H1 (cell line): ENCODE data around the gene ATP2B3. TPM values are rescaled to one million over a fixed set of nuclear protein-coding genes. Genes with fewer than 3 reads are reported as not detected.

Experiments used
- CTCF ChIA-PET: fragments of 300-600 bp; sonication (Branson Sonifier 250); formaldehyde crosslinking; loops from one replicate; lab custom pipeline; 2021; ENCODE audit not compliant: partially characterized antibody; lab: Charles Lee
- POLR2A ChIA-PET: fragments of 300-600 bp; sonication (Branson Sonifier 250); formaldehyde crosslinking; loops from one replicate; lab custom pipeline; 2021; ENCODE audit warnings: inconsistent platforms; ENCODE audit not compliant: partially characterized antibody; lab: Charles Lee
- DNase-seq, 2 experiments: peaks; one replicate each; pipeline versions ENCODE4 v3.0.0 to v3.0.0-alpha.2; 2010 to 2022; ENCODE audit warnings: low spot score in 2 of 2, low read depth in 1 of 2, mixed read lengths in 1 of 2
- FAIRE-seq: peaks from 2 replicates; lab custom pipeline; 2011; peaks lifted over from hg19 to GRCh38; lab: Jason Lieb, UNC
- H2AFZ ChIP-seq: 2 replicates; pipeline ENCODE4 v1.8.1; 2012; ENCODE audit warnings: low read length, inconsistent platforms
- H2AK5ac ChIP-seq: 2 replicates; pipeline ENCODE4 v1.6.1; 2013; ENCODE audit warnings: low read depth, low read length
- H2BK120ac ChIP-seq: replicated peaks from 2 replicates; pipeline ENCODE3; 2013; ENCODE audit warnings: low read depth, low read length, inconsistent platforms
- H2BK12ac ChIP-seq: 2 replicates; pipeline ENCODE4 v1.6.1; 2013; ENCODE audit warnings: low read depth, low read length
- H2BK15ac ChIP-seq: 2 replicates; pipeline ENCODE4 v1.6.1; 2013; ENCODE audit warnings: low read length
- H2BK20ac ChIP-seq: 2 replicates; pipeline ENCODE4 v1.6.1; 2013; ENCODE audit warnings: low read length
- H2BK5ac ChIP-seq: 2 replicates; pipeline ENCODE4 v1.6.1; 2013; ENCODE audit warnings: low read depth, low read length
- H3K14ac ChIP-seq: 2 replicates; pipeline ENCODE4 v1.6.1; 2013; ENCODE audit warnings: inconsistent platforms; ENCODE audit not compliant: insufficient read length
- H3K18ac ChIP-seq: 2 replicates; pipeline ENCODE4 v1.6.1; 2013; ENCODE audit warnings: low read length; ENCODE audit errors: extremely low read depth
- H3K23ac ChIP-seq: 2 replicates; pipeline ENCODE4 v1.6.1; 2013; ENCODE audit warnings: inconsistent platforms; ENCODE audit not compliant: insufficient read length
- H3K23me2 ChIP-seq: 2 replicates; pipeline ENCODE4 v1.6.1; 2013; ENCODE audit warnings: low read depth, low read length
- H3K27ac ChIP-seq: 2 replicates; pipeline ENCODE4 v1.6.1; 2011; ENCODE audit warnings: low read depth, low read length, inconsistent platforms
- H3K27me3 ChIP-seq, 4 experiments: replicated peaks in 1 of 4; 1 replicate in 1 of 4; 2 replicates in 3 of 4; pipeline versions ENCODE4 v1.6.1 to v1.8.1; 2011 to 2013; ENCODE audit warnings: low read length in 3 of 4, mild to moderate bottlenecking in 3 of 4, inconsistent platforms in 2 of 4, mixed read lengths in 2 of 4, moderate library complexity in 1 of 4; ENCODE audit not compliant: control insufficient read depth in 3 of 4, insufficient read depth in 3 of 4; ENCODE audit errors: extremely low read depth in 1 of 4
- H3K36me3 ChIP-seq, 4 experiments: 2 replicates each; pipeline versions ENCODE4 v1.6.1 to v1.8.1; 2011 to 2013; ENCODE audit warnings: mild to moderate bottlenecking in 4 of 4, low read length in 3 of 4, moderate library complexity in 2 of 4, control low read depth in 1 of 4, inconsistent platforms in 1 of 4; ENCODE audit not compliant: insufficient read depth in 4 of 4, control insufficient read depth in 2 of 4
- H3K4ac ChIP-seq: replicated peaks from 2 replicates; pipeline ENCODE3; 2013; ENCODE audit warnings: low read length, low read depth, mixed read lengths, inconsistent platforms; ENCODE audit not compliant: insufficient read length
- H3K4me1 ChIP-seq, 4 experiments: replicated peaks in 1 of 4; 1 replicate in 1 of 4; 2 replicates in 3 of 4; pipeline versions ENCODE4 v1.6.1 to v1.8.1; 2011 to 2013; ENCODE audit warnings: low read length in 3 of 4, inconsistent platforms in 2 of 4, mixed read lengths in 1 of 4; ENCODE audit not compliant: insufficient read depth in 4 of 4, control insufficient read depth in 3 of 4
- H3K4me2 ChIP-seq, 2 experiments: 2 replicates each; pipeline versions ENCODE4 v1.6.1 to v1.8.1; 2011 to 2013; ENCODE audit warnings: low read depth in 2 of 2, low read length in 2 of 2, control low read depth in 1 of 2, inconsistent platforms in 1 of 2, mild to moderate bottlenecking in 1 of 2; ENCODE audit not compliant: insufficient read depth in 1 of 2
- H3K4me3 ChIP-seq, 4 experiments: fragments of 200-600, 300-600 bp in 1 of 4; sonication (generic), shearing (Covaris generic), sonication (Bioruptor Twin) in 1 of 4; 2 replicates each; pipeline versions ENCODE4 v1.5.1 to v1.8.1; 2011 to 2016; ENCODE audit warnings: low read length in 4 of 4, low read depth in 3 of 4, control low read depth in 2 of 4, inconsistent platforms in 2 of 4, mild to moderate bottlenecking in 2 of 4, mixed read lengths in 1 of 4, moderate library complexity in 1 of 4; ENCODE audit not compliant: insufficient read depth in 2 of 4; ENCODE audit errors: extremely low read depth in 1 of 4
- H3K56ac ChIP-seq: replicated peaks from 2 replicates; pipeline ENCODE3; 2013; ENCODE audit warnings: low read depth, mild to moderate bottlenecking, mixed read lengths, low read length, inconsistent platforms; ENCODE audit not compliant: insufficient read length
- H3K79me1 ChIP-seq: 2 replicates; pipeline ENCODE4 v1.6.1; 2013; ENCODE audit warnings: low read depth, low read length, control low read depth
- H3K79me2 ChIP-seq, 2 experiments: 2 replicates each; pipeline versions ENCODE4 v1.6.1 to v1.8.1; 2012 to 2013; ENCODE audit warnings: low read length in 2 of 2, mild to moderate bottlenecking in 2 of 2, inconsistent platforms in 1 of 2; ENCODE audit not compliant: insufficient read depth in 2 of 2, control insufficient read depth in 1 of 2
- H3K9ac ChIP-seq, 4 experiments: replicated peaks in 1 of 4; 1 replicate in 1 of 4; 2 replicates in 3 of 4; pipeline versions ENCODE4 v1.6.1 to v1.8.1; 2011 to 2013; ENCODE audit warnings: low read depth in 3 of 4, low read length in 3 of 4, control low read depth in 2 of 4, mild to moderate bottlenecking in 2 of 4, moderate library complexity in 2 of 4, inconsistent platforms in 1 of 4; ENCODE audit errors: extremely low read depth in 1 of 4
- H3K9me3 ChIP-seq, 2 experiments: 2 replicates each; pipeline versions ENCODE4 v1.6.1 to v1.8.1; 2012 to 2013; ENCODE audit warnings: mild to moderate bottlenecking in 2 of 2, moderate library complexity in 2 of 2, control low read depth in 1 of 2, inconsistent platforms in 1 of 2, low read depth in 1 of 2, low read length in 1 of 2, mixed read lengths in 1 of 2; ENCODE audit not compliant: insufficient read depth in 2 of 2
- H4K20me1 ChIP-seq, 2 experiments: replicated peaks in 1 of 2; 2 replicates each; pipeline versions ENCODE3 to v1.8.1; 2011 to 2013; ENCODE audit warnings: inconsistent platforms in 2 of 2, low read length in 2 of 2, mild to moderate bottlenecking in 1 of 2; ENCODE audit not compliant: insufficient read depth in 2 of 2, control insufficient read depth in 1 of 2
- H4K5ac ChIP-seq: 2 replicates; pipeline ENCODE4 v1.6.1; 2013; ENCODE audit warnings: low read length, low read depth, mixed read lengths, inconsistent platforms; ENCODE audit not compliant: insufficient read length
- H4K8ac ChIP-seq: 2 replicates; pipeline ENCODE4 v1.8.0; 2013; ENCODE audit warnings: mild to moderate bottlenecking, moderate library complexity, low read length, inconsistent platforms; ENCODE audit not compliant: insufficient read depth; ENCODE audit errors: extremely low read depth
- H4K91ac ChIP-seq: replicated peaks from 2 replicates; pipeline ENCODE3; 2013; ENCODE audit warnings: low read length, mixed read lengths, inconsistent platforms; ENCODE audit not compliant: insufficient read length
- ASH2L ChIP-seq: fragments of 200-600, 300-600 bp; sonication (generic); IDR thresholded peaks from one replicate; pipeline ENCODE4 v1.7.1; 2017; ENCODE audit warnings: low read length
- CREB1 ChIP-seq: IDR thresholded peaks from 2 replicates; pipeline ENCODE4 v1.6.1; 2012; ENCODE audit warnings: inconsistent platforms
- CTBP2 ChIP-seq: IDR thresholded peaks from 2 replicates; pipeline ENCODE4 v1.7.0; 2011; ENCODE audit warnings: borderline replicate concordance, mild to moderate bottlenecking, moderate library complexity, mixed read lengths, low read length; ENCODE audit not compliant: insufficient read depth, insufficient read length
- KDM5A ChIP-seq: fragments of 200-600 bp; IDR thresholded peaks from 2 replicates; pipeline ENCODE4 v1.7.1; 2012; ENCODE audit warnings: mild to moderate bottlenecking, low read length, inconsistent platforms, mixed read lengths
- RAD21 ChIP-seq, 2 experiments: IDR thresholded peaks in 1 of 2; conservative IDR thresholded peaks in 1 of 2; 2 replicates each; pipeline ENCODE4 v1.6.1; 2011; ENCODE audit warnings: low read depth in 2 of 2, low read length in 2 of 2, improper control_type of control experiment in 1 of 2, inconsistent platforms in 1 of 2, mild to moderate bottlenecking in 1 of 2, moderate library complexity in 1 of 2
- RNF2 ChIP-seq: fragments of 200-900, 300-1000 bp; sonication (generic); IDR thresholded peaks from 2 replicates; pipeline ENCODE4 v1.7.1; 2016; ENCODE audit warnings: borderline replicate concordance, low read depth, mild to moderate bottlenecking, antibody characterized with exemption, low read length; ENCODE audit not compliant: poor library complexity, severe bottlenecking; ENCODE audit errors: missing control alignments
- SP1 ChIP-seq: IDR thresholded peaks from 2 replicates; pipeline ENCODE4 v1.6.1; 2011; ENCODE audit warnings: low read depth, low read length
- TAF1 ChIP-seq: IDR thresholded peaks from 2 replicates; pipeline ENCODE4 v1.6.1; 2011; ENCODE audit warnings: mild to moderate bottlenecking, low read depth, low read length
- TBP ChIP-seq: IDR thresholded peaks from 2 replicates; pipeline ENCODE4 v1.6.1; 2011; ENCODE audit warnings: low read depth, low read length, improper control_type of control experiment
- WGBS, 2 experiments: shearing (Covaris generic) in 1 of 2; methylation state at CpG; one replicate each; pipeline versions ENCODE4 v1.1.6 to v1.1.7; 2013 to 2015; ENCODE audit warnings: low lambda C conversion rate in 2 of 2, mixed read lengths in 2 of 2, inconsistent platforms in 1 of 2, low coverage in 1 of 2, missing lambda C conversion rate in 1 of 2; ENCODE audit not compliant: insufficient replicate concordance in 2 of 2, insufficient coverage in 1 of 2, insufficient read length in 1 of 2; ENCODE audit errors: extremely low coverage in 1 of 2, missing lambda C conversion rate in 1 of 2; 5-methylcytosine and 5-hydroxymethylcytosine counted together
- polyA plus RNA-seq, 7 experiments: library from polyadenylated mRNA; depleted of rRNA in 3 of 7; stranded (reverse) in 5 of 7; unstranded in 2 of 7; fragments of >200 nt in 5 of 7; fragments of 200-250 nt in 2 of 7; gene quantifications; 1 replicate in 5 of 7; 2 replicates in 1 of 7; 4 replicates in 1 of 7; pipeline versions ENCODE4 v1.2.1 to v1.2.3, GENCODE V29; 2011 to 2013; ENCODE audit warnings: missing spikeins in 2 of 7, mixed read lengths in 2 of 7
- total RNA-seq: library from RNA; stranded (reverse); fragmentation: NEBNext Ultra II Directional; extraction: Animal tissue kit (Norgen Biotek cat#: 25700); gene quantifications from 2 replicates; pipeline ENCODE4 v1.2.1, GENCODE V29; 2021
- TF ChIP-seq, protein P1 (sequence below): IDR thresholded peaks from 2 replicates; pipeline ENCODE4 v1.6.1; 2012; ENCODE audit warnings: low read length, inconsistent platforms

Gene ATP2B3
- total and polyA plus RNA-seq, 2 of the 8 experiments (the other 6 are each of a cell fraction or from before 2014, with no cell fraction given): 0.14 to 0.19 TPM

DNA sequence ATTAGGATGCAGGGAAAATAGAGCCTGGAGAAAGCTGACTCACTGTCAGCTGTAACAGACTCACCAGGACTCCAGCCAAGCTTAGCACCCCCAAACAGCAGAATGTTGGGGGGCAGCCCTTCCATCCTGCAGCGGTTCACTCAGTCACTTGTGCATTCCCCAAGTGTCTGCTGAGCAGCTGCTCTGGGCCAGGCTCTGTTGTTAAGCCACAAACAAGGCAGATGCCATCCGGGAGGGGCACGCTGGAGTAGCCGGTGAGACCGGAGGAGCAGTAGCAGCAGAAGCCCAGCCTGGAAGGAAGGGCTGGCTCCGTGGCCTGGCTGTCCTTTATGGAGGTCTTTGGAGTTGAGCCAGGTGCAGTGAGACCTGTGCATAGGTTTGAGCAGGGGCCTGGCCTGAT is 59.5 kb downstream of the ATP2B3 start:
- FAIRE-seq: no peak
- H3K23me2 ChIP-seq: no peaks in the 10 kb centered on the region
- H3K4ac ChIP-seq: no peak overlapping the region
- no peak overlapping the region for H4K91ac ChIP-seq
- no peak overlapping the region for H3K56ac ChIP-seq
- WGBS, 2 experiments: no CpG with 5 or more reads among the region's 6 CpGs
- H2AK5ac ChIP-seq: no peak overlapping the region
- POLR2A ChIA-PET: no interaction called here
- no peak overlapping the region for H3K23ac ChIP-seq
- TF ChIP-seq TBP: no peak
- TF ChIP-seq CTBP2: no peak
- TF ChIP-seq ASH2L: no peak
- no peak for TF ChIP-seq SP1
- TF ChIP-seq, protein P1, sequence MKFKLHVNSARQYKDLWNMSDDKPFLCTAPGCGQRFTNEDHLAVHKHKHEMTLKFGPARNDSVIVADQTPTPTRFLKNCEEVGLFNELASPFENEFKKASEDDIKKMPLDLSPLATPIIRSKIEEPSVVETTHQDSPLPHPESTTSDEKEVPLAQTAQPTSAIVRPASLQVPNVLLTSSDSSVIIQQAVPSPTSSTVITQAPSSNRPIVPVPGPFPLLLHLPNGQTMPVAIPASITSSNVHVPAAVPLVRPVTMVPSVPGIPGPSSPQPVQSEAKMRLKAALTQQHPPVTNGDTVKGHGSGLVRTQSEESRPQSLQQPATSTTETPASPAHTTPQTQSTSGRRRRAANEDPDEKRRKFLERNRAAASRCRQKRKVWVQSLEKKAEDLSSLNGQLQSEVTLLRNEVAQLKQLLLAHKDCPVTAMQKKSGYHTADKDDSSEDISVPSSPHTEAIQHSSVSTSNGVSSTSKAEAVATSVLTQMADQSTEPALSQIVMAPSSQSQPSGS: no peak
- no peak for TF ChIP-seq RNF2
- no peak for TF ChIP-seq CREB1
- TF ChIP-seq TAF1: no peak
- TF ChIP-seq KDM5A: no peak
- TF ChIP-seq RAD21 (IDR thresholded peaks at IDR 0.05 in 1 of 2, conservative IDR thresholded peaks at IDR 0.05 in 1 of 2; ENCODE audit: low read depth in 2 of 2, low read length in 2 of 2): no peak
- TF ChIP-seq, all 59 proteins: peak for 0
- CTCF ChIA-PET: interaction anchor here (0.6 to 7.6 kb wide), 17 partner anchors 9 to 302 kb away, joined by 3 to 47 read pairs (median 6); no protein-coding TSS in a partner anchor
- Histone ChIP-seq H3K36me3 (no peaks in the 10 kb centered on the region), H4K8ac (no peak overlapping the region), H4K20me1 (no peaks in the 10 kb centered on the region), H3K4me1 (peaks cover 0 to 11% (median 1%) of the 10 kb centered on the region in 4 experiments; a peak in 3 of 7 replicates), H2BK20ac (no peak overlapping the region), H2BK12ac (no peak overlapping the region), H2AFZ (no peak overlapping the region), H4K5ac (no peak overlapping the region), H3K27ac (no peak overlapping the region), H3K14ac (no peak overlapping the region), H2BK120ac (no peak overlapping the region), H3K9me3 (no peaks in the 10 kb centered on the region), H3K18ac (no peak overlapping the region), H3K9ac (no peak overlapping the region), H3K79me1 (no peaks in the 10 kb centered on the region; the same call in 1 of the 2 replicates), H3K27me3 (no peaks in the 10 kb centered on the region), H2BK5ac (no peak overlapping the region), H2BK15ac (no peak overlapping the region), H3K4me3 (no peak overlapping the region), H3K79me2 (no peaks in the 10 kb centered on the region), H3K4me2 (no peak overlapping the region)
- no peak for DNase-seq
